HuH-7 (cell line): ENCODE measurements around the gene PDCD4.
A peak's percentile ranks its signal among the peaks of the same experiment; 100 is the strongest.

ENCODE experiments used
- DNase-seq: peaks from one replicate; pipeline ENCODE4 v3.0.0; 2011; ENCODE audit warnings: low spot score

The PDCD4 gene

GRCh38 chr10:110842326-110842904 is 29.3 kb upstream of the PDCD4 start:
- no peak for DNase-seq

GRCh38 chr10:110843031-110843430 is 28.7 kb upstream of the PDCD4 start:
- DNase-seq = no peak

- no peak for DNase-seq
Observed at GRCh38 chr10:110843796-110844616, 27.7 kb upstream of the PDCD4 start.

GRCh38 chr10:110844617-110844881 is 27.2 kb upstream of the PDCD4 start:
- no peak for DNase-seq

GRCh38 chr10:110845192-110845755 is 26.5 kb upstream of the PDCD4 start:
- DNase-seq = no peak

- peak; percentile 73 for DNase-seq
Observed at GRCh38 chr10:110845756-110846620, 25.7 kb upstream of the PDCD4 start.

GRCh38 chr10:110847374-110847773 is 24.4 kb upstream of the PDCD4 start:
- DNase-seq = no peak

GRCh38 chr10:110848106-110848505 is 23.6 kb upstream of the PDCD4 start:
- no peak for DNase-seq

GRCh38 chr10:110850099-110850498 is 21.6 kb upstream of the PDCD4 start:
- DNase-seq = no peak

GRCh38 chr10:110851020-110851612 is 20.6 kb upstream of the PDCD4 start:
- no peak for DNase-seq

- DNase-seq = no peak
Observed at GRCh38 chr10:110852255-110852896, 19.4 kb upstream of the PDCD4 start.

GRCh38 chr10:110852947-110853346 is 18.8 kb upstream of the PDCD4 start:
- no peak for DNase-seq

GRCh38 chr10:110853921-110854605 is 17.7 kb upstream of the PDCD4 start:
- no peak for DNase-seq

- peak; percentile 40 for DNase-seq
Observed at GRCh38 chr10:110857265-110858171, 14.2 kb upstream of the PDCD4 start.

GRCh38 chr10:110858297-110858934 is 13.3 kb upstream of the PDCD4 start:
- no peak for DNase-seq

- DNase-seq = no peak
Observed at GRCh38 chr10:110859206-110859972, 12.3 kb upstream of the PDCD4 start.

GRCh38 chr10:110859973-110860376 is 11.8 kb upstream of the PDCD4 start:
- no peak for DNase-seq

- no peak for DNase-seq
Observed at GRCh38 chr10:110860576-110861241, 11.0 kb upstream of the PDCD4 start.
